ENCODE data around the gene PDE11A.

PDE11A gene

GRCh38 chr2:177759443-177759842 is 313.1 kb downstream of the PDE11A start:
- DNase-seq (ENCODE audit: low read depth in 2 of 2): no peak

- no peak for DNase-seq (ENCODE audit: low read depth in 2 of 2)
Observed at GRCh38 chr2:177758591-177759371, 313.8 kb downstream of the PDE11A start.

GRCh38 chr2:177756336-177756735 is 316.2 kb downstream of the PDE11A start:
- DNase-seq (ENCODE audit: low read depth in 2 of 2): no peak

GRCh38 chr2:177754492-177754873 is 318.1 kb downstream of the PDE11A start:
- no peak for DNase-seq (ENCODE audit: low read depth in 2 of 2)

GRCh38 chr2:177753682-177754491 is 318.7 kb downstream of the PDE11A start:
- no peak for DNase-seq (ENCODE audit: low read depth in 2 of 2)

- no peak for DNase-seq (ENCODE audit: low read depth in 2 of 2)
Observed at GRCh38 chr2:177748360-177748759, 324.2 kb downstream of the PDE11A start.

GRCh38 chr2:177747384-177747783 is 325.2 kb downstream of the PDE11A start:
- DNase-seq (ENCODE audit: low read depth in 2 of 2): no peak

GRCh38 chr2:177746358-177746757 is 326.2 kb downstream of the PDE11A start:
- DNase-seq (ENCODE audit: low read depth in 2 of 2): no peak

- no peak for DNase-seq (ENCODE audit: low read depth in 2 of 2)
Observed at GRCh38 chr2:177745531-177745930, 327.0 kb downstream of the PDE11A start.

GRCh38 chr2:177742851-177743250 is 329.7 kb downstream of the PDE11A start:
- DNase-seq (ENCODE audit: low read depth in 2 of 2): no peak

- DNase-seq (ENCODE audit: low read depth in 2 of 2): no peak
Observed at GRCh38 chr2:177741866-177742265, 330.7 kb downstream of the PDE11A start.

GRCh38 chr2:177740700-177741099 is 331.9 kb downstream of the PDE11A start:
- no peak for DNase-seq (ENCODE audit: low read depth in 2 of 2)

GRCh38 chr2:177738461-177739235 is 333.9 kb downstream of the PDE11A start:
- DNase-seq (ENCODE audit: low read depth in 2 of 2): no peak

GRCh38 chr2:177735318-177735803 is 337.2 kb downstream of the PDE11A start:
- no peak for DNase-seq (ENCODE audit: low read depth in 2 of 2)

- no peak for DNase-seq (ENCODE audit: low read depth in 2 of 2)
Observed at GRCh38 chr2:177733322-177733855, 339.2 kb downstream of the PDE11A start.

GRCh38 chr2:177731384-177731783 is 341.2 kb downstream of the PDE11A start:
- no peak for DNase-seq (ENCODE audit: low read depth in 2 of 2)

- DNase-seq (ENCODE audit: low read depth in 2 of 2): no peak
Observed at GRCh38 chr2:177730792-177731191, 341.8 kb downstream of the PDE11A start.

- no peak for DNase-seq (ENCODE audit: low read depth in 2 of 2)
Observed at GRCh38 chr2:177730363-177730762, 342.2 kb downstream of the PDE11A start.

GRCh38 chr2:177728920-177729319 is 343.7 kb downstream of the PDE11A start:
- no peak for DNase-seq (ENCODE audit: low read depth in 2 of 2)

GRCh38 chr2:177728399-177728765 is 344.2 kb downstream of the PDE11A start:
- no peak for DNase-seq (ENCODE audit: low read depth in 2 of 2)

- DNase-seq (ENCODE audit: low read depth in 2 of 2): no peak
Observed at GRCh38 chr2:177727577-177728398, 344.8 kb downstream of the PDE11A start.

Data from stimulated activated CD8-positive, alpha-beta memory T cell treated with anti-CD3 and anti-CD28 coated beads, Interleukin-7, amount 100 ng/mL, for 1 hour (primary cell).